SK-N-SH treated with all-trans-retinoic acid at 6 μM for 48 hours (cell line): ENCODE measurements around the gene NEBL.

Source experiments
- ARNTL ChIP-seq: fragments of 450-650 bp; formaldehyde crosslinking; IDR thresholded peaks from 2 replicates; pipeline ENCODE4 v1.5.0; 2020; ENCODE audit warnings: low read depth, mild to moderate bottlenecking, moderate library complexity, borderline replicate concordance
- CREB5 ChIP-seq: fragments of 250-450 bp; sonication (Bioruptor Pico); IDR thresholded peaks from 2 replicates; pipeline ENCODE4 v1.5.1; 2020; ENCODE audit warnings: low read depth, mild to moderate bottlenecking, moderate library complexity
- ESRRG ChIP-seq: fragments of 250-450 bp; sonication (Bioruptor Pico); IDR thresholded peaks from 2 replicates; pipeline ENCODE4 v1.6.1; 2021; ENCODE audit warnings: mild to moderate bottlenecking
- ISL1 ChIP-seq: fragments of 250-450 bp; sonication (Bioruptor Pico); IDR thresholded peaks from 2 replicates; pipeline ENCODE4 v2.1.2; 2022; ENCODE audit warnings: mild to moderate bottlenecking, moderate library complexity
- OSR1 ChIP-seq: fragments of 250-450 bp; sonication (Bioruptor Pico); IDR thresholded peaks from 2 replicates; pipeline ENCODE4 v1.8.0; 2022; ENCODE audit warnings: moderate library complexity, mild to moderate bottlenecking, inconsistent platforms
- PATZ1 ChIP-seq: fragments of 250-450 bp; sonication (Bioruptor Pico); IDR thresholded peaks from 2 replicates; pipeline ENCODE4 v1.8.0; 2020; ENCODE audit warnings: mild to moderate bottlenecking, moderate library complexity, borderline replicate concordance
- POU6F1 ChIP-seq: fragments of 250-450 bp; sonication (Bioruptor Pico); IDR thresholded peaks from 2 replicates; pipeline ENCODE4 v1.8.0; 2021; ENCODE audit warnings: low read depth, mild to moderate bottlenecking, moderate library complexity, borderline replicate concordance
- PPARA ChIP-seq: fragments of 250-450 bp; sonication (Bioruptor Pico); IDR thresholded peaks from 2 replicates; pipeline ENCODE4 v1.5.0; 2020; ENCODE audit warnings: mild to moderate bottlenecking, borderline replicate concordance
- RARB ChIP-seq: fragments of 250-450 bp; sonication (Bioruptor Pico); IDR thresholded peaks from 2 replicates; pipeline ENCODE4 v1.8.0; 2021; ENCODE audit warnings: mild to moderate bottlenecking, moderate library complexity
- TCF4 ChIP-seq: fragments of 250-450 bp; sonication (Bioruptor Pico); IDR thresholded peaks from 2 replicates; pipeline ENCODE4 v1.8.0; 2021; ENCODE audit warnings: mild to moderate bottlenecking, moderate library complexity, borderline replicate concordance
- ZFP3 ChIP-seq: fragments of 250-450 bp; sonication (Bioruptor Pico); IDR thresholded peaks from 2 replicates; pipeline ENCODE4 v1.5.0; 2020; ENCODE audit warnings: mild to moderate bottlenecking, moderate library complexity
- ZNF565 ChIP-seq: fragments of 450-650 bp; formaldehyde crosslinking; conservative IDR thresholded peaks from 2 replicates; pipeline ENCODE4 v1.5.0; 2020; ENCODE audit warnings: low read depth, mild to moderate bottlenecking, moderate library complexity
- ZNF8 ChIP-seq: fragments of 450-650 bp; formaldehyde crosslinking; IDR thresholded peaks from 2 replicates; pipeline ENCODE4 v1.5.0; 2020; ENCODE audit warnings: mild to moderate bottlenecking, moderate library complexity

DNA sequence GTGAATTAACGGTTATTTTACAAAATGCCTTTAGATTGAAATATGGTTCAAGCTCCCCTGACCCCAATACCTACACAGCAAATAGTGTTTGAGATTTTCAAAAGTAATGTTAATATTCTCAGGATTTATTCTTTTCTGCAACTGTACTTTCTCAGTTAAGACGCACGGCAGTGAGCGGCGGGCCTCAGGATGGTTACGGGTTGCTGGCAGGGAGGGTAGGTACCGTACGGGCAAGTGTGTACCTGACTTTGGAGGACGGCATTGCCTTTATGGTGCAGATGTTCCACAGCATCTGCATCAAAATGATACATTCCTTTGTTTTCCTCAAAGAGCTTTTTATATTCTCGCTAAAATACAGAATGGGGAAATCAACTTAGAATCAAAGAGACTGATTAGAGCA lies 44.8 kb downstream of the NEBL start:
- TF ChIP-seq CREB5 (CRISPR knock-in tag) (no peak), PATZ1 (CRISPR knock-in tag) (no peak), POU6F1 (CRISPR knock-in tag) (no peak), ZFP3 (CRISPR knock-in tag) (no peak), OSR1 (no peak), ESRRG (CRISPR knock-in tag) (no peak), ZNF565 (CRISPR knock-in tag) (no peak), ISL1 (no peak), TCF4 (no peak), PPARA (CRISPR knock-in tag) (no peak), ZNF8 (CRISPR knock-in tag) (no peak), ARNTL (no peak), RARB (no peak)
